ENCODE measurements around the gene ADSL.
"Not testable (repeated sequence)": the region's sequence is repeated elsewhere in the genome, so short reads cannot be mapped to it uniquely, and the experiment has no call there.

The ADSL gene

DNA sequence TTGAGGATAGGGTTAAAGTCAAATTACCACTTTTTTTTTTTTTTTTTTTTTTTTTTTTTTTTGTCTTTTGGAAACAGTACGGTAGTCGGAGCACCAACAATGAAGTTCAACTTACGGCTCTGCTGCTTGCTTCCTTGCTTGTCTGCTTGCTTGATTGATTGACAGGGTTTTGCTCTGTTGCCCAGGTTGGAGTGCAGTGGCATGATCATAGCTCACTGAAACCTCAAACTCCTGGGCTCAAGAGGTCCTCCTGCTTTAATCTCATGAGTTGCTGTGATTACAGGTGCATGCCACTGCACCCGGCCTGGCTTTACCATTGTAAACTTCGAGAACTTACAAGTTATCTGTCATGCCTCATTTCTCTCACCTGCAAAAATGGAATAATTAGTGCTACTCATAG lies 29.8 kb downstream of the ADSL start:
- DNase-seq: no peak

DNA sequence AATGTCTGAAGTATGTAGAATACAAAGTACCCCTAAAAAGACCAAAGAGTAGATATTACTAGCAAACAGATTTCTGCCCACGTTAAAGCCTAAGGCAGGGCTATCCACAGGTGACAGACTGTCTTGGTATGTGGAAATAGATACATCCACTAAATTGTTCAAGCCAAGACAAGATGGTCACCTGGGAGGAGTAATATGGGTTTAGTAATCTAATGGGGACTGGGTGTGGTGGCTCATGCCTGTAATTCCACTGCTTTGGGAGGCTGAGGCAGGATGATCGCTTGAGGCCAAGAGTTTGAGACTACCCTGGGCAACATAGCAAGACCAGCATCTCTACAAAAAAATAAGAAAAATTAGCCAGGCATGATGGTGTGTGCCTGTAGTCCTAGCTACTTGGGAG lies 31.6 kb downstream of the ADSL start:
- no peak for DNase-seq

DNA sequence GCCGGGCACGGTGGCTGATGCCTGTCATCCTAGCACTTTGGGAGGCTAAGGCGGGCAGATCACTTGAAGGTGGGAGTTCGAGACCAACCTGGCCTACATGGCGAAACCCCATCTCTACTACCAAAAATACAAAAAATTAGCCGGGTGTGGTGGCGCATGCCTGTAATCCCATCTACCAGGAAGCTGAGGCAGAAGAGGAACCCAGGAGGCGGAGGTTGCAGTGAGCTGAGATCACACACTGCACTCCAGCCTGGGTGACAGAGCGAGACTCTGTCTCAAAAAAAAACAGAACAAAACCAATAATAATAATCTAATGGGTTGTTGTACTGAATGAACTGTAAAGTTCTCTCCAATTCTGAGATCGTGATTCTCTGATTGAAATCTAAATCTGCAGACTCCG lies 32.1 kb downstream of the ADSL start:
- not testable (repeated sequence) for DNase-seq

DNA sequence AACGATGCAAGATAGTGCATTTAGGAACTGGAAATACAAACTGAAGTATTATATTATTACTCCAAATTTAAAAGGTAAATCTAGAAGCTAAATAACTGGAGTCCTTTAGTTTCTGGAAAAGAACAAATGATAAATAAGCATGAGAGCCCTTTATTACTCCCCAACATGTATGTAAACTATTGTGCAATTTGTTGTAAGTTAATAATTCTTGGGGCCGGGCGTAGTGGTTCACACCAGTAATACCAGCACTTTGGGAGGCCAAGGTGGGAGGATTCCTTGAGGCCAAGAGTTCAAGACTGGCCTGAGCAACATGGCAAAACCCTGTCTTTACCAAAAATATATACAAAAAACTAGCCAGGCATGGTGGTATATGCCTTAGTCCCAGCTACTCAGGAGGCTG lies 35.2 kb downstream of the ADSL start:
- no peak for DNase-seq

DNA sequence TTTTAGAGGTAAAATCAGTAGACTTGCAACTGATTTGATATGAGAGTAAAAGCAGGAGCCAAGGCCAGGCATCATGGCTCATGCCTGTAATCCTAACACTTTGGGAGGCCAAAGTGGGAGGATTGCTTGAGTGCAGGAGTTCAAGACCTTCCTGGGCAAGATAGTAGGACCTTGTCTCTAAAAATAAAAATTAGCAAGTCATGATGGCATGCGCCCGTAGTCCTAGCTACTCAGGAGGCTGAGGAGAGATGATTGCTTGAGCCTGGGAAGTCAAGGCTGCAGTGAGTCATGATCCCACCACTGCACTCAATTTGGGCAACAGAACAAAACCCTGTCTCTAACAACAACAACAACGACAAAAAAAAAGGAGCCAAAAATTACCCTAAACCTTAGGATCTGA lies 37.6 kb downstream of the ADSL start:
- no peak for DNase-seq

DNA sequence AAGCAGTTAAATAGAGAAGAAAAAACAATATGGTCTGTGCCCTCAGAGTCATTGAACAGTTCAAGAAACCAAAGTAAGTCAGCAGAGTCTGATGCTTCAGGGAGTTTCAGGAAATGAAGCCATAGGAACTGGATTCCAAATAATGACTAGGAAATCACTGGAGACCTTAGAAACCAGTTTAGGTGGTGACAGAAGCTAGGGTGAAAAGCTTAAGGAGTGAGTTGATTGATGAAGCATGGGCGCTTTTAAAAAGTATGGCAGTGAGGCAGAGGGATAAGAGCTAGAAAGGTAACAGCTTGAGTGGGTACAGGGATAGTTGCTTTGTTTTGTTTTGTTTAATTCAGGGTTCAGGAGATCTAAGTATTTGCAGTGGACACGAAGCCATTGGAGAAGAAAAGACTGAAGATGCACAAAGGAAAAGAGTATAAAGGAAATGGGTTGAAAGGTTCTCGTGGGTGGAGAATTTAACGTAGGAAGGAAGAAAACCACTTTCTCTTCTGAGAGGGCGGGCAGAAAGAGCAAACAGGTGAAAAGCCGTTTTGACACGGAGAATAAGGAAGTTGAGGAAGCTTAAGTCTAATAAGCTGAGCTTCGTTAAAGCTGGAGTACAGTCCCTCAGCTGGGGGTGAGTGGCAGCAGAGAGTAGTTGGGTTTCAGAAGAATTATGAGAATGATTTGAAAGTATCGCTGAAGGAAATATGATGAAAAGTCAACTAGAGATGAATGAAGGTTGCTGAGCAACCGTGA lies 38.9 kb downstream of the ADSL start:
- no peak for DNase-seq

DNA sequence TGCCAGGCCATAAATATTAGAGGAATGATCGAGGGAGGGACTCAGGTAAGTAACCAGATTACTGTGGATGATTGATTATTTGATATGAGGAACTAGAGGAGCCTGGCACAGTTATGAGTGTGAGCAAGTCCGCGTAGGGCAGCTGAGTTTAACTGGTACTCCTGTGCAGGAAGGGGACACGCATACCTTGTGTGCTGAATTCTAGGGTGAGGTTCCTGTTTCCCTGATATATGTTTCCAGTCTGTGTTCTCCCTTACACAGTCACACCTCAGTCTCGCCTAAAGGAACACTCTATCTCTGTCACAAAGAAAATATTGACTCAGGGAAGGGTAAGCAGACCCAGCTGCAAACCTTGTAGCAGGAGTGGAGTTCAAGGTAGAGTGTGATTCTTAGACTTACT lies 41.4 kb downstream of the ADSL start:
- no peak for DNase-seq

DNA sequence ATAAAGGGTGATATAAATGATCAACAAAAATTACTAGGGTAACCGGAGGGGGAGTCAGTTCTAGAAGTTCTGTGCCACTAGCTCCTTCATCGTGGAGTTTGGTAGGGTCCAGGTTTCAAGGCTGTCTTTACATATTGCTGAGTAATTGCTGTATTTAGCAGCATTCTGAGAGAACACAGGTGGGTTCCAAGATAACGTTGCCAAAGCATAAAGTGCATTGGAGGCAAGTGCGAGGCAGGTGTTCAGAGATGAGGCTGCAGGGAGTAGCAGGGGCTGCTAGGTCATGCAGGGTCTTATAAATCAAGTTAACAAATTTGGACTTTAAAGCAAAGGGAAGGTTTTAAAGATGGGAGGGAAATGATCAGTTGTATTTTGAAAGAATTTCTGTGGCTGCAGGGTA lies 41.9 kb downstream of the ADSL start:
- no peak for DNase-seq

DNA sequence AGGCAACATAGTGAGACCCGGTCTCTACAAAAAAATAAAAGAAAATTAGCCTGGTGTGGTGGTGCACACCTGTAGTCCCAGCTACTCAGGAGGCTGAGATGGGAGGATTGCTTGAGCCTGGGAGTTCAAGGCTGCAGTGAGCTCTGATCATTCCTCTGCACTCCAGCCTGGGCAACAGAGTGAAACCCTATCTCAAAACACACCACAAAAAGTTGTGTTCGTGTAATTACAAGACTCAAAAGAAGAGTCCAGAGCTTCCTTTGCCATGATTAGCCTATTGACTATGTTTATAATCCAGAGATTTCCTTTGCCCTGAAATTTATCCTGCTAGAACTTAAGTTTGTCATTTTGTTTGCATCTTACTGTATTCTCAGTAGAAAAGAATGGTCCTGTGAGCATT lies 45.1 kb downstream of the ADSL start:
- DNase-seq: no peak

DNA sequence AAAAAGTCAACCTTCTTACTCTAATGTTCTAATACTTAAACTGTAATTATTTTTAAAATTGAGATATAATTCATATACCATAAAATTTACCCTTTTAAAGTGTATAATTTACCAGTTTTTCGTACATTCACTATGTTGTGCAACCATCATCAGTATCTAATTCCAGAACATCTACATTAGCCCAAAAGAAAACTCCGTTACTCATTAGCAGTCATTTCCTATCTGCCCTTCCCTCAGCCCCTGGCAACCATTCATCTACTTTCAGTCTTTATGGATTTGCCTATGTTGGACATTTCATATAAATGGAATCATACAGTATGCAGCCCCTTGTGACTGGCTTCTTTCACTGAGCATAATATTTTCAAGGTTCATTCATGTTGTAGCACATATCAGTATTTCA lies 46.3 kb downstream of the ADSL start:
- no peak for DNase-seq

DNA sequence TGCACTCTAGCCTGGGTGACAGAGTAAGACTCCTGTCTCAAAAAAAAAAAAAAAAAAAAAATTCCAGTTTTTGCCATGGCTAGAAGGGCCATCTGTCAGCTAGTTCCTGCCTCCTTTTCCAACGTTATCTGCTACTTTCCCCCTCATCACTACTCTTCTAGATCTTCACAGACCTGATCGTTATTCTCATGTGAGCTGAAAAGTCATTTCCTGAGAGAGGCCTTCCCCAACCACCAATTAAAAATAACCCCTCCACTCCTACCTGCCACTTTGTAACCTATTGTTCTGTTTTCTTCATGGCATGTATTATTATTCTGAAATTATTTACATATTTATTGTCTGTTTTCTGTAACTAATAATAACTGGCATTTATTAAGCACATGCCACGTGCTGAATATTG lies 48.3 kb downstream of the ADSL start:
- DNase-seq: no peak

DNA sequence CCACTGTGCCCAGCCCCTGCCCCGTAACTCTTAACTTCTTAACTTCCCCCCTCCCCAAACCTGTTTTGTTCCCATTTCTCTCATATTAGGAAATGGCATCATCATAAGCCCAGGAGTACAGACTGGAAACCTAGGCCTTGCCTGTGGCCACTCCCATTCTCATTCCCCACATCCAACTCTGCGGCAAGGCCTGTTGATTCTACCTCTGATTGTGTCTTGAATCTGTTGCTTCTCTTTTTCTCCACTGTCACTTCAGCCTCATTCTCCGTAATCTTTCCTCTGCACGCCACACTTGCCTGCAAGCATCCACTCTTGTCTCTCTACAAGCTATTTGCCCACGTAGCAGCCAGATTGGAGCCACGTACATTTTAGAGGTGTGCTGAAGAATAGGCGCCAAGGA lies 49.3 kb downstream of the ADSL start:
- DNase-seq: no peak

DNA sequence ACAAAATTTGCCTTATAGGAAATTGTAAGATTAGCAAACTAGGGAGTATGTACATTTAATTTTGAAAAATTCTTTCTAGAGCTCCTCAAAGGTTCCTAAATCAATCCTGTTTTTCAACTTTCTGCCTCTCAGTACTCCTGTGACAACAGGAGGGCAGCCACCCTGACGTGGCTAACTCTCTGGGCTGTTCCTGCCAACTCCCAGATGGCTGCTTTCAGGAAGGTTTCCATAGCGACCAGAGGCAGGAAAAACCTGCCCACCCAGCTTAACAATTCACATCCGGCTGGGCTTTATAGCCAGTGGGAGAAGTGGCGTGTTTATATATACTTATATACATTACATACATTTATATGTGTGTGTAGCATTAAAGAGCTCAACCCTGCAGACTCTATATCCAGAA lies 50.6 kb downstream of the ADSL start:
- peak; percentile 87 for DNase-seq

DNA sequence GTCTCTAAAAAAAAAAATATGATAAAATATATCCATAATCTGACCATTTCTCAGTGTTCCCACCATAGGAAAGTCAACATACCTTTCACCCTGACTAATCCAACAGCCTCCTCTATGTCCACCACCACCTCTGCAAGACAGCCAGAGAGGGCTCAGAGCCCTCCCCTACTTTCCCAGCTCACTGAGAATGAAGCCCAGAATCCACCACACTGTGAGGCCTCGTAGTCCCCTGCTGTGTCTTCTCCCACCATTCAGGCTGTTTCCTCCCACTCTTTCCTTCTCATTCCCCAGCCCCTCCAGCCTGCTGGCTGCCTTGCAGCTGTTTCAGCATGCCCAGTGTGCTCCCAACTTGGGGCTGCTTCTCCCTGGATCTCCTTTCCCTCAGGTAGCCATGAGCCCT lies 51.1 kb downstream of the ADSL start:
- no peak for DNase-seq

DNA sequence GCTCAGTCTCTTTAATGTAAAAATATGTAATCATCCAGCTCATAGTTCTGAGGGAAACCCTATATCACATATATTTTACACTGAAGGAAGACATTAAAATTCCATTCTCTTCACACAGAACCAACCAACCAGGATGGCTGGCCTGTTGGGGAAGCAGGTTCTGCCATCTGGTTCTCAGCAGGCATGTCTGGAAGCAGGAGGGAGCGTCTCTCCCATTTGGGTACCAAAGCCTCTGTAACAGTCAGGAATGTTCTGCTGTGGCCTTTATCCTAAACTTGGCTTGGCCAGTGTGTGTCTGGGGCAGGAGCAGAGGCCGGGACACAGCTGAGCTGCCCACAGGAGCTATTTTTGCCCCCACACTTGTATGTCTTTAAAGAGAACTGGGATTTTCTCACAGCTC lies 53.3 kb downstream of the ADSL start:
- DNase-seq: no peak

DNA sequence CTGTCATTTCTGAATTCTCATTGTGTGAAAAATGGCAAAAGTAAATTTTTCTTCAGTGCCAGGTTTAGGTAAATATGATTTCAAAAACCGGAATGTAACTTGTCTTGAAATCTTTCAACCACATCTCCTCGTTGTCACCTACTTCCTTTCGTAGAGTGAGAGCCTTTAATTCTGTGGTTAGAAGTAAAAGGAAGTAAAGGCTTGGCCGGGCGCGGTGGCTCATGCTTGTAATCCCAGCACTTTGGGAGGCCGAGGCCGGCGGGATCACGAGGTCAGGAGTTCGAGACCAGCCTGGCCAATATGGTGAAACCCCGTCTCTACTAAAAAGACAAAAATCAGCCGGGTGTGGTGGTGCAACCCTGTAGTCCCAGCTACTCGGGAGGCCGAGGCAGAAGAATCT lies 53.9 kb downstream of the ADSL start:
- no peak for DNase-seq

DNA sequence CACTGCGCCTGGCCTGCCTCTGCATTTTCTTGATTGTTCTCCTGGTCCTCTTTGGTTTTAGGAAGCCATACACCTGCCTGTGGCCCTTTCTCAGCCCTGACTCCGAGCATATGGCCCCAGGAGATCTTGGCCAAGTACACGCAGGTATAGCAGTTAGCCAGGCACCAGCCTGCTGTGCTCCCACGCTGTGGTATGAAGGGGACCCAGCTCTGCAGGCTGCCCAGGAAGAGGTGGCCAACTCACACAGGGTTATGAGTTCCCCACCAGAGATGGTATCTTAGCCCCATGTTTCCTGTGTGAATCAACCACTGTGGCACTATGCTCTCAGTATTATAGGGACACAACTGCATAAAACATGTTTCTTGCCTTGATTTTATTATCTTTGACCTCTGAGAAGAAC lies 55.2 kb downstream of the ADSL start:
- no peak for DNase-seq

DNA sequence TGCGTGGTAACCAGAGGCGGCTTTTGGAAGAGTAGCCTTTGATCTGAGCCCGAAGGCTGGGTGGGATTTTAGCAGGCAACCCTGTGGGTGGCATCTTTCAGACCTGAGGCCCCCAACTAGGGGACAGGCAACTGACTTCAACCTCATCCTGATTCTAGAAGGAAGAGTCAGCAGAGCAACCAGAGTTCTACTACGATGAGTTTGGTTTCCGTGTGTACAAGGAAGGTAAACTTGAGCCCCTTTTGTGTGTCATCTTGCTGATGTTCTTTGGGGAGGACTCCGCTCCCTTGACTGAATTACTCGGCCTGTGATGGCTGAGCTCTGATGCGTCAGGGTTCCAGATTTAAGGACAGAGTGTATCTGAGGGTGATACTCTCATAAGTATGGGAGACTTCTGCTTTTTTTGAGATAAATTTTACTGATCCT lies 55.7 kb downstream of the ADSL start:
- no peak for DNase-seq

DNA sequence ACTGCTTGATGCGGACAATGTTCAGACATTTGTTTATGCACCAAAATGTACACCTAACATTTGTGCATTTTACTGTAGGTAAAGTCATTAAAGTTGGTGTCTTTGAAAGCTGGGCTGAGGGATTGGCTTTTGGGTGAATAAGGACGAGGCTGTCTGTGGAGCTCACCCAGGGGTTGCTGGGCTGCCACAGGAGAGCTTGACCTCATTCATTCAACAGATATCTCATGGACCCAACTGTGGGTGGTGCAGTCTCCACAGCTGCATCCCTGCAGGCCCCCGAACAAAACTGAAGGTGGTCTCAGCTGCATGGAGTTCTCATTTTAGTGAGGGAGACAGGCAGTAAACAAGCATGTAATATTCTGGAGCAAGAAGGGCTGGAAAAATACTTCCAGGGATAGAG lies 56.8 kb downstream of the ADSL start:
- DNase-seq: no peak

DNA sequence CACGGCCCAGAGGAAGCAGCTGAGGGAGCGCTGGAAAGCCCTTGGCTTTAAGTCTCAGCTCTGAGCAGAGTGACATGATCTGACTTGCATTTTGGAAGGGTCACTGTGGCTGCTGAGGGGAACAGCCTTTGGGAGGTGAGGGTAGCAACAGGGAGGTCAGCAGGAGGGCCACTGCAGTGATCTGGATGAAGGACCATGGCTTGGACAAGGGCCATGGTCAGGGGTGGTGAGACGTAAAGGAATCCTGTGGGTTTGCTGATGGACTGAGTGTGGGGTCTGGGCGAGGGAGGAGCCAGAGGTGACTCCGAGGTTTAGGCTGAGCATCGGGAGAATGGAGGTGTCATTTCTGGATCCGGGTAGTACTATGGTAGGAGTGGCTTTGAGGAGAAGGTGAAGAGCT lies 57.4 kb downstream of the ADSL start:
- DNase-seq: no peak

DNA sequence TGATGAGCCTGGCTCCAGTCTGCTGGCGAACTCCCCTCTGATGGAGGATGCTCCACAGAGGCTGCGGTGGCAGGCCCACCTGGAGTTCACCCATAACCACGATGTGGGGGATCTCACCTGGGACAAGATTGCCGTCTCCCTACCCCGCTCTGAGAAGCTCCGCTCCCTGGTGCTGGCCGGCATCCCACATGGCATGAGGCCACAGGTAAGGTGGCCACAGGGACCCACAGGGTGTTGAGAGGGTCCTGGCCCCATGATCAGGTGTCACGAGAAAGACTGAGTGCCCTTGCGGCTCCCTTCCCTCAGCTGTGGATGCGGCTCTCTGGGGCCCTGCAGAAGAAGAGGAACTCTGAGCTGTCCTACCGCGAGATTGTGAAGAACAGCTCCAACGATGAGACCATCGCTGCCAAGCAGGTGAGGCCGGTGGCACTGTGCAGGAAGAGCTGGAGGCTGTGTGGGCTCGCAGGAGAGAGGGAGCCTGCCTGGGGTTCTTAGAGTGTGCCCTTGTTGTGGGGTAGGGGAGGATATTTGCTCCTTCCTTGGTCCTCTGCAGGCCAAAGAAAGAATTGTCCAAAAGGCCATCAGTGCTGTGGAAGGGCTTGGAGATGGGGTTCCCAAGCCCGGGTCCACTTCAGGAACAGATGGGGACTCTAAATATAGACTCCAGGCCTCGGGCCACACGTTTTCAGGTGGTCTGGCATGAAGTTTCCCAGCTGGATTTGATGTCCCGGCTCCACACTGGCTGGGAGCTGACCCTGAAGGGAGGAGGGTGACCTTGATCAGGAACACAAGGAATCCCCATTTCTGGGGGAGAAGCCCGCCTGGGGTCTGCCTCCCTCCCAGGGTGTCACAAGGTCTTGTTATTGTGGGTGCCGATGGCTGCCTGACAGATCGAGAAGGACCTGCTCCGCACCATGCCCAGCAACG lies 58.2 kb downstream of the ADSL start:
- DNase-seq: no peak

DNA sequence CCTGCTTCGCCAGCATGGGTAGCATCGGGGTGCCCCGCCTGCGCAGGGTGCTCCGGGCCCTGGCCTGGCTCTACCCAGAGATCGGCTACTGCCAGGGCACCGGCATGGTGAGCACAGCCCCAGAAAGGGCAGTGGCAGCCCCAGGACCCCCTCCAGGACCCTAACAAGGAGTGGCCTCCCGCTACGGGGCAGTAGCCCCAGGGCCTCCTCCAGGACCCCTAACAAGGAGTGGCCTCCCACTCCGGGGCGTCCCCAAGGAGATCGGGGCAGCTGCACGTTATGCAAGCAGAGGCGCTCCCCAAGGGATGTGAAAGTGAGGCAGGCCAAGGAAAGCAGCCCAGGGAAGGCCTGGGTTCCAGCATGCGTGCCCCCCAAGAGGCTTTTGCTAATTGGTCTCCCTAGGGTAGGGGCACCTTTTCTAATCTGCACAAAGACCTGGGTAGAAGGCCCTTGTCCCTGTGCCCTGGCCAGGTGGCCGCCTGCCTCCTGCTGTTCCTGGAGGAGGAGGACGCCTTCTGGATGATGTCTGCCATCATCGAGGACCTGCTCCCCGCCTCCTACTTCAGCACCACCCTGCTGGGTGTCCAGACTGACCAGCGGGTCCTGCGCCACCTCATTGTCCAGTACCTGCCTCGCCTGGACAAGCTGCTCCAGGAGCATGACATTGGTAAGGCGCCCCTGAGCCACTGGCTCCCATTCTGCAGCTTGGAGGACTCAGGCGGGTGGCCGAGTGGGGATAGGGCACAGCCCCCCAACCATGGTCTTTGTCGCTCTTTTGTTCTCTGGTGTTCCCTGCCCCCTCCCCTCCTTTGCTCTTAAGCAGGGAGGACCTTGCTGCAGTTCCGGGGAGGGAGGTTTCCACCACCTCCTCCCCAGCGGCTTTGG lies 59.1 kb downstream of the ADSL start:
- no peak for DNase-seq
